Measurements from ENCODE around the gene FAM83C.
"Not testable (repeated sequence)": the region's sequence is repeated elsewhere in the genome, so short reads cannot be mapped to it uniquely, and the experiment has no call there.

DNA sequence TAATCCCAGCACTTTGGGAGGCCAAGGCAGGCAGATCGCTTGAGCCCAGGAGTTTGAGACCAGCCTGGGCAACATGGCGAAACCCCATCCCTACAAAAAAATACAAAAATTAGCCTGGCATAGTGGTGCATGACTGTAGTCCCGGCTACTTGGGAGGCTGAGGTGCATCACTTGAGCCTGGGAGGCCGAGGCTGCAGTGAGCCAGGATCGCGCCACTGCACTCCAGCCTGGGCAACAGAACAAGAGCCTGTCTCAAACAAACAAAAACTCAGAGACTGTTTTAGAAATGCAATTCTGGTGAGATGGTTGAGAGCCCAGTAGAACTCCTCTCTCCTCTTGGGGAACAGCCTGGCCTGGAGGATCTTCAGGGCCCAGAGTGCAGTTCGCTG, 23.4 kb upstream of the FAM83C start:
- TF ChIP-seq, protein P1, sequence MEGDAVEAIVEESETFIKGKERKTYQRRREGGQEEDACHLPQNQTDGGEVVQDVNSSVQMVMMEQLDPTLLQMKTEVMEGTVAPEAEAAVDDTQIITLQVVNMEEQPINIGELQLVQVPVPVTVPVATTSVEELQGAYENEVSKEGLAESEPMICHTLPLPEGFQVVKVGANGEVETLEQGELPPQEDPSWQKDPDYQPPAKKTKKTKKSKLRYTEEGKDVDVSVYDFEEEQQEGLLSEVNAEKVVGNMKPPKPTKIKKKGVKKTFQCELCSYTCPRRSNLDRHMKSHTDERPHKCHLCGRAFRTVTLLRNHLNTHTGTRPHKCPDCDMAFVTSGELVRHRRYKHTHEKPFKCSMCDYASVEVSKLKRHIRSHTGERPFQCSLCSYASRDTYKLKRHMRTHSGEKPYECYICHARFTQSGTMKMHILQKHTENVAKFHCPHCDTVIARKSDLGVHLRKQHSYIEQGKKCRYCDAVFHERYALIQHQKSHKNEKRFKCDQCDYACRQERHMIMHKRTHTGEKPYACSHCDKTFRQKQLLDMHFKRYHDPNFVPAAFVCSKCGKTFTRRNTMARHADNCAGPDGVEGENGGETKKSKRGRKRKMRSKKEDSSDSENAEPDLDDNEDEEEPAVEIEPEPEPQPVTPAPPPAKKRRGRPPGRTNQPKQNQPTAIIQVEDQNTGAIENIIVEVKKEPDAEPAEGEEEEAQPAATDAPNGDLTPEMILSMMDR (conservative IDR thresholded peaks at IDR 0.05 in 1 of 2, IDR thresholded peaks at IDR 0.05 in 1 of 2; ENCODE audit: low read depth in 1 of 2, low read length in 2 of 2), result not testable (repeated sequence)
- TF ChIP-seq EZH2 (IDR thresholded peaks at IDR 0.05; ENCODE audit: low read length, missing control alignments), result not testable (repeated sequence)

All from fibroblast of lung (primary cell).